ENCODE data around the gene BASP1. TPM values are rescaled to one million over a fixed set of nuclear protein-coding genes. Genes with fewer than 3 reads are reported as not detected.

The BASP1 gene
- total RNA-seq, 1 experiment from 2014 or later, result not detected

DNA sequence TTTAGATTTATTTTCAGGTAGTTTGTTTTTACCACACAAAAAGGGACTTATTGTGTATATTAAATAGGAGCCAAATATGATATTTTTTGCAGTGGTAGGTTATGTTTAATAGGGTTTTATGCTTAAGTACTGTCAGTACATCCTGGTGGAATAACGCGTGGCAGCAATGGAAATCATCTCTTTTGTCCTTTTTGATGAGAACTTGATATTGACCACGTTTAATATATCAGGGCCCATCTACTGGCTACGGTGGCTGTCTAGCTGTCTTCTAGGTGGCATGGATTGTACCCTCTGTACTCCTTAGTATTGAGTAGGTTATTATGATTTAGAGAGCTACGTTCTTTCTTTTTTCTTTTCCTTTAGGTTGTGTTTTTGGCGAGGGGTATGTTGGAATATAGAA lies 2.6 kb downstream of the BASP1 start:
- no peak overlapping the region for H3K27ac Mint-ChIP-seq (ENCODE audit: unreplicated experiment)

DNA sequence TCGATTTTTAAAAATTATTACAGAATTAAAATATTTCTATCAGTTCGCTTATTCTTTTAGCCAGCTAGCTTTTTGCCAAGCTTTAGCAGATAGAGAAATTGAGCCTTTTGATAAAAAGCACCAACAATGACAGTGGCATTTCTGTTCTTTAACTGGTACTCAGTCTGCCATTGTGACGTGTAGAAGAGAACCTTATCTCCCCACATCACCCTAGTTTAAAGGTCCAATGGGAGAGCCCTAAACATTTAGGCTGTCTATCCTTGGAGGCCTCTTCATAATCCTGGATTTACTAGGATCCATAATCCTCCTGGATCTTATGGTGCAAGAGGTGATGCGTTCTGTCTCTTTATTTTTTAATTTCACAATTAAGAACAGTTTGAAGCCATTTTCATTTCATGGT lies 3.0 kb downstream of the BASP1 start:
- Mint-ChIP-seq H3K36me3 (ENCODE audit: insufficient read depth, unreplicated experiment) (no peaks in the 10 kb centered on the region), H3K27ac (ENCODE audit: unreplicated experiment) (no peak overlapping the region), H3K9me3 (ENCODE audit: low read depth, unreplicated experiment) (no peaks in the 10 kb centered on the region), H3K4me3 (ENCODE audit: low read depth, unreplicated experiment) (no peak overlapping the region), H3K4me1 (ENCODE audit: low read depth, unreplicated experiment) (no peaks in the 10 kb centered on the region), H3K27me3 (ENCODE audit: unreplicated experiment) (peaks cover 50% of the 10 kb centered on the region)
- no TSS peak for BruUV-seq (replicated peaks)
- TF ChIP-seq, protein P1, sequence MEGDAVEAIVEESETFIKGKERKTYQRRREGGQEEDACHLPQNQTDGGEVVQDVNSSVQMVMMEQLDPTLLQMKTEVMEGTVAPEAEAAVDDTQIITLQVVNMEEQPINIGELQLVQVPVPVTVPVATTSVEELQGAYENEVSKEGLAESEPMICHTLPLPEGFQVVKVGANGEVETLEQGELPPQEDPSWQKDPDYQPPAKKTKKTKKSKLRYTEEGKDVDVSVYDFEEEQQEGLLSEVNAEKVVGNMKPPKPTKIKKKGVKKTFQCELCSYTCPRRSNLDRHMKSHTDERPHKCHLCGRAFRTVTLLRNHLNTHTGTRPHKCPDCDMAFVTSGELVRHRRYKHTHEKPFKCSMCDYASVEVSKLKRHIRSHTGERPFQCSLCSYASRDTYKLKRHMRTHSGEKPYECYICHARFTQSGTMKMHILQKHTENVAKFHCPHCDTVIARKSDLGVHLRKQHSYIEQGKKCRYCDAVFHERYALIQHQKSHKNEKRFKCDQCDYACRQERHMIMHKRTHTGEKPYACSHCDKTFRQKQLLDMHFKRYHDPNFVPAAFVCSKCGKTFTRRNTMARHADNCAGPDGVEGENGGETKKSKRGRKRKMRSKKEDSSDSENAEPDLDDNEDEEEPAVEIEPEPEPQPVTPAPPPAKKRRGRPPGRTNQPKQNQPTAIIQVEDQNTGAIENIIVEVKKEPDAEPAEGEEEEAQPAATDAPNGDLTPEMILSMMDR (IDR thresholded peaks at IDR 0.05; ENCODE audit: unreplicated experiment), result no peak
- CTCF ChIA-PET, result no interaction called here
- no peak for DNase-seq
- intact Hi-C loops (cut with micrococcal nuclease; ENCODE audit: unreplicated experiment), result no loop called here

More for the DNA sequence above, 2.6 kb downstream of the BASP1 start:
- Mint-ChIP-seq H3K27me3 (ENCODE audit: unreplicated experiment) (peaks cover 45% of the 10 kb centered on the region), H3K9me3 (ENCODE audit: low read depth, unreplicated experiment) (no peaks in the 10 kb centered on the region), H3K4me3 (ENCODE audit: low read depth, unreplicated experiment) (no peak overlapping the region), H3K36me3 (ENCODE audit: insufficient read depth, unreplicated experiment) (no peaks in the 10 kb centered on the region), H3K4me1 (ENCODE audit: low read depth, unreplicated experiment) (no peaks in the 10 kb centered on the region)
- DNase-seq, result no peak
- intact Hi-C loops (cut with micrococcal nuclease; ENCODE audit: unreplicated experiment), result no loop called here
- CTCF ChIA-PET, result no interaction called here
- BruUV-seq (replicated peaks), result no TSS peak
- TF ChIP-seq, protein P1 (IDR thresholded peaks at IDR 0.05; ENCODE audit: unreplicated experiment), result no peak

DNA sequence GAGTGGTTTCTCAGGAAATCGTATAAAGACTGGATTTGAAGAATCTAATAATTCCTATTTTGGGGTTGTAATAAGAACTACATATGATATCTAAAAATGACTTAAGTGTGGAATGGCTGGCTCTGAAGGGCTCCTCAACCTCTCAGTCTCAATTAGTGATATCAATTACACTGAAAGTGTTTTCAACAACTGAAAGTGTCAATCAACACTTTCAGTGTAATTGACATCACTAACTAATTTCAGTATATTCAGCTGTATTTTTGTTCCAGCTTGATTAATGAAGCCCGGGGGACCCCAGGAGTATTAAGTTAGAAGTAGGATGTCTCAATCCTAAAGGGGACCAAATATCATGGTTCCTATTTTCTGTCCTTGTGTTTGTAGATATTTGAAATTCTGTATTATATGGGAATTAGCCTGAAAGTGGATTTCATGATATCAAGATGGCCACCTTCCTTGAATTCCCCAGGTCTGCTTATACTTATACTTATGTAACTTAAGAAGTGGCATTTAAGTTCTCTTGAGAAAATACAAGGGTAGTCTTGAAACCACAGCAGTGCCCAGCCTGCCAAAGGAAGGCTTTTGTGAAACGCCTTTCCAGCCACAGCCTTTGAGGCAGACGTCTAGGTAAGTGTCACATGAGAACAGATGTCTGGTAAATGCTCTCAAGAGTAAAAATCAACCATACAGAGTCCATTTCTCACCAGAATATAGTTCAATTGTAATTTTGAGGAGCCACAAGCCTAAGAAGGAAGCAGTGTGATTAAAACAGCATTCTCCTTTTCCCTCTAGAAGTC lies 4.6 kb downstream of the BASP1 start:
- BruUV-seq (replicated peaks), result no TSS peak
- Mint-ChIP-seq H3K9me3 (ENCODE audit: low read depth, unreplicated experiment) (no peaks in the 10 kb centered on the region), H3K27ac (ENCODE audit: unreplicated experiment) (no peak overlapping the region), H3K4me1 (ENCODE audit: low read depth, unreplicated experiment) (no peaks in the 10 kb centered on the region), H3K4me3 (ENCODE audit: low read depth, unreplicated experiment) (no peak overlapping the region), H3K36me3 (ENCODE audit: insufficient read depth, unreplicated experiment) (no peaks in the 10 kb centered on the region), H3K27me3 (ENCODE audit: unreplicated experiment) (peaks cover 54% of the 10 kb centered on the region)
- TF ChIP-seq, protein P1 (IDR thresholded peaks at IDR 0.05; ENCODE audit: unreplicated experiment), result no peak
- DNase-seq, result no peak
- intact Hi-C loops (cut with micrococcal nuclease; ENCODE audit: unreplicated experiment), result no loop called here
- CTCF ChIA-PET, result interaction anchor here (0.6 to 0.7 kb wide), 3 partner anchors 15 to 250 kb away, joined by 3 to 4 read pairs (median 3); no protein-coding TSS in a partner anchor

DNA sequence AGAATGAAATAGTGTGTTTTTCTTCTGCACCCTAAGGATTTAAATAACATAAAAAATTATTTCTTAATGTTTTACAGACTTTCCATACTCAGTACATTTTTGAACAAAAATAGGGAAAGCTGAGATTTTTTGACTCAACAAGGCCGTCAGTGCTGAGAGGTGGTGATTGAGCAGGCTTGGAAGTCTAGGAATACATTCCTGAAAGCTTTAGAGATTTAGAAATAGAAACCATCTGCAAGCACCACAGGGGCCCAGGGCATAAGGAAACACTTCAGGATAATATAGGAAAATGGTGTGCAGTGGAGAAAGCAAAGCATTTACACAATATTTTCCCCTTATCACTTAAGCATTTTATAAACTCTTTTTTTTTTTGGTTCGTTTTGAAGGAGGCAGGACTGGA lies 5.2 kb downstream of the BASP1 start:
- no peak overlapping the region for H3K27ac Mint-ChIP-seq (ENCODE audit: unreplicated experiment)

More for the DNA sequence above, 5.2 kb downstream of the BASP1 start:
- peaks cover 54% of the 10 kb centered on the region for H3K27me3 Mint-ChIP-seq (ENCODE audit: unreplicated experiment)
- no peak for DNase-seq
- H3K36me3 Mint-ChIP-seq (ENCODE audit: insufficient read depth, unreplicated experiment), result no peaks in the 10 kb centered on the region
- H3K4me3 Mint-ChIP-seq (ENCODE audit: low read depth, unreplicated experiment), result no peak overlapping the region
- CTCF ChIA-PET, result interaction anchor here (0.7 kb wide), 2 partner anchors 14 to 249 kb away, joined by 3 to 4 read pairs; no protein-coding TSS in a partner anchor
- TF ChIP-seq, protein P1 (IDR thresholded peaks at IDR 0.05; ENCODE audit: unreplicated experiment), result no peak
- H3K9me3 Mint-ChIP-seq (ENCODE audit: low read depth, unreplicated experiment), result no peaks in the 10 kb centered on the region
- intact Hi-C loops (cut with micrococcal nuclease; ENCODE audit: unreplicated experiment), result no loop called here
- BruUV-seq (replicated peaks), result no TSS peak
- no peaks in the 10 kb centered on the region for H3K4me1 Mint-ChIP-seq (ENCODE audit: low read depth, unreplicated experiment)
